SK-N-MC (cell line): ENCODE data around the gene KRT6C.

Source experiments
- EZH2 ChIP-seq: fragments of 200-600 bp; sonication (generic); IDR thresholded peaks from one replicate; pipeline ENCODE4 v1.6.1; 2017; ENCODE audit warnings: antibody characterized with exemption
- POLR2AphosphoS5 ChIP-seq: IDR thresholded peaks from 2 replicates; pipeline ENCODE4 v1.6.1; 2012; ENCODE audit warnings: mild to moderate bottlenecking, low read depth, low read length, borderline replicate concordance

GRCh38 chr12:52455821-52456220, 17.8 kb downstream of the KRT6C start:
- TF ChIP-seq POLR2AphosphoS5 (no peak), EZH2 (no peak)
